HepG2 (cell line): Measurements from ENCODE around the gene AGT. TPM values are rescaled to one million over a fixed set of nuclear protein-coding genes. Genes with fewer than 3 reads are reported as not detected.

Source experiments
- AGO1 ChIP-seq: fragments of 200-400 bp; formaldehyde crosslinking; IDR thresholded peaks from 2 replicates; pipeline ENCODE4 v1.6.1; 2017; ENCODE audit warnings: mild to moderate bottlenecking, low read depth, low read length, moderate library complexity; ENCODE audit not compliant: poor library complexity, severe bottlenecking
- GFI1 ChIP-seq: sonication (generic); formaldehyde crosslinking; IDR thresholded peaks from 2 replicates; pipeline ENCODE4 v1.5.0; 2020; ENCODE audit warnings: missing genetic modification reagents, mild to moderate bottlenecking, borderline replicate concordance
- KDM6A ChIP-seq: IDR thresholded peaks from 2 replicates; pipeline ENCODE4 v1.6.1; 2016; ENCODE audit warnings: low read depth
- MYNN ChIP-seq: sonication (generic); formaldehyde crosslinking; IDR thresholded peaks from 2 replicates; pipeline ENCODE4 v1.4.0; 2020; ENCODE audit warnings: mild to moderate bottlenecking, low read depth, missing genetic modification reagents
- NFKBIZ ChIP-seq: IDR thresholded peaks from 2 replicates; pipeline ENCODE4 v1.6.1; 2018; ENCODE audit warnings: missing genetic modification reagents, missing compliant biosample characterization
- POLR2AphosphoS5 ChIP-seq: IDR thresholded peaks from 2 replicates; pipeline ENCODE4 v1.6.1; 2012; ENCODE audit warnings: low read depth, low read length
- PPARG ChIP-seq: conservative IDR thresholded peaks from 2 replicates; pipeline ENCODE4 v1.6.1; 2016; ENCODE audit warnings: missing biosample characterization, missing genetic modification reagents
- SMC3 ChIP-seq: IDR thresholded peaks from 2 replicates; pipeline ENCODE4 v1.6.1; 2011; ENCODE audit warnings: low read length, improper control_type of control experiment
- SRY ChIP-seq: sonication (generic); formaldehyde crosslinking; IDR thresholded peaks from 2 replicates; pipeline ENCODE4 v1.8.0; 2022; ENCODE audit warnings: mild to moderate bottlenecking, missing genetic modification reagents
- TARDBP ChIP-seq: sonication (generic); formaldehyde crosslinking; IDR thresholded peaks from 2 replicates; pipeline ENCODE4 v1.8.0; 2022; ENCODE audit warnings: mild to moderate bottlenecking, missing genetic modification reagents
- TCF12 ChIP-seq, 2 experiments: fragments of 450-650 bp in 1 of 2; sonication (generic) in 1 of 2; formaldehyde crosslinking in 1 of 2; IDR thresholded peaks; 2 replicates each; pipeline versions ENCODE4 v1.6.1 to v1.8.0; 2017 to 2022; ENCODE audit warnings: antibody characterized with exemption in 1 of 2, mild to moderate bottlenecking in 1 of 2, missing genetic modification reagents in 1 of 2, moderate library complexity in 1 of 2
- ZNF224 ChIP-seq: sonication (generic); formaldehyde crosslinking; IDR thresholded peaks from 2 replicates; pipeline ENCODE4 v1.5.0; 2020; ENCODE audit warnings: mild to moderate bottlenecking, missing genetic modification reagents
- ZNF3 ChIP-seq: IDR thresholded peaks from 2 replicates; pipeline ENCODE4 v1.7.0; 2017; ENCODE audit warnings: inconsistent platforms
- ZNF430 ChIP-seq: sonication (generic); formaldehyde crosslinking; IDR thresholded peaks from 2 replicates; pipeline ENCODE4 v1.9.0; 2021; ENCODE audit warnings: mild to moderate bottlenecking, missing genetic modification reagents
- ZNF777 ChIP-seq: sonication (generic); formaldehyde crosslinking; IDR thresholded peaks from 2 replicates; pipeline ENCODE4 v1.4.0; 2020; ENCODE audit warnings: missing genetic modification reagents
- ZSCAN25 ChIP-seq: sonication (generic); formaldehyde crosslinking; IDR thresholded peaks from 2 replicates; pipeline ENCODE4 v1.8.0; 2022; ENCODE audit warnings: mild to moderate bottlenecking, missing genetic modification reagents
- polyA plus RNA-seq, 8 experiments: library from polyadenylated mRNA; depleted of rRNA in 3 of 8; stranded (reverse) in 7 of 8; unstranded in 1 of 8; fragments of >200 nt; fragmentation: Illumina TruSeq in 4 of 8; extraction: Trizol in 4 of 8; gene quantifications; 2 replicates each; pipeline versions ENCODE4 v1.2.1 to v1.2.3, GENCODE V29; 2011 to 2016; ENCODE audit warnings: low read depth in 4 of 8, missing spikeins in 1 of 8, mixed read lengths in 1 of 8; ENCODE audit not compliant: insufficient read depth in 1 of 8
- total RNA-seq, 5 experiments: library from RNA; depleted of rRNA; stranded (reverse); fragments of >200 nt; fragmentation: Illumina TruSeq; extraction: Trizol; gene quantifications; 2 replicates each; pipeline ENCODE4 v1.2.3, GENCODE V29; 2016; ENCODE audit warnings: low read depth in 1 of 5
- TF ChIP-seq, protein P1 (sequence below): sonication (generic); formaldehyde crosslinking; IDR thresholded peaks from 2 replicates; pipeline ENCODE4 v1.4.0; 2020; ENCODE audit warnings: low read depth, missing genetic modification reagents
- TF ChIP-seq, protein P2 (sequence below): sonication (generic); formaldehyde crosslinking; IDR thresholded peaks from 2 replicates; pipeline ENCODE4 v1.8.0; 2022; ENCODE audit warnings: missing genetic modification reagents, low read depth, mild to moderate bottlenecking, borderline replicate concordance
- TF ChIP-seq, protein P3 (sequence below): conservative IDR thresholded peaks from 2 replicates; pipeline ENCODE4 v1.6.1; 2018; ENCODE audit warnings: missing genetic modification reagents

AGT gene
- total and polyA plus RNA-seq, 2 of the 13 experiments (the other 11 are each of a cell fraction or from before 2014, with no cell fraction given): 892 to 2,071 TPM

DNA sequence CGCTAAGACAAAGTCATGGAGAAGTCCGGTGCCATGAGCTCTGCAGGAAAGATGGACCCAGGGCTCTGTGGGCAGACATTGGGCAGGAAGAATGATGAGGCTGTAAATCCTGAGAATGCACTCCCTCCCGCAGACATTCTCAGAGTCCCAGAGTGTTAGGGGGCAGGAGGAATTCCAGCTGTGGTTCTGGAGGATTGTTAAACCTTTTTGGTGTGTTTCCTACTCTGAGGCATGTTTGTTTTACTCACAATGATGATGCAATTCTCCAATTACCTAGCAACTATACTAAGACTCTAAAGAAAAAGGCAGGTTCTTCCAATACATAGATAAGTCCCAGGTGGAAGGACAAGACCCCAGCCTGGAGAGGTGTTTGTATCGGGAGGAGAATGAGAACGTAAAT lies 30.5 kb upstream of the AGT start (continued):
- TF ChIP-seq GFI1 (CRISPR knock-in tag) (no peak), KDM6A (CRISPR knock-in tag) (no peak), TARDBP (CRISPR knock-in tag) (no peak), TCF12 (IDR thresholded peaks at IDR 0.05) (no peak), TCF12 (CRISPR knock-in tag; IDR thresholded peaks at IDR 0.05) (no peak), ZSCAN25 (CRISPR knock-in tag) (no peak), AGO1 (no peak), ZNF777 (CRISPR knock-in tag) (no peak), SRY (no peak), ZNF224 (CRISPR knock-in tag) (0 out of 2 replicates have a peak, but pooled peaks have one; percentile 44), NFKBIZ (CRISPR knock-in tag) (no peak), ZNF3 (CRISPR knock-in tag) (no peak), MYNN (CRISPR knock-in tag) (no peak), SMC3 (no peak), POLR2AphosphoS5 (no peak), ZNF430 (CRISPR knock-in tag) (no peak), PPARG (CRISPR knock-in tag) (no peak)
- TF ChIP-seq, protein P1, sequence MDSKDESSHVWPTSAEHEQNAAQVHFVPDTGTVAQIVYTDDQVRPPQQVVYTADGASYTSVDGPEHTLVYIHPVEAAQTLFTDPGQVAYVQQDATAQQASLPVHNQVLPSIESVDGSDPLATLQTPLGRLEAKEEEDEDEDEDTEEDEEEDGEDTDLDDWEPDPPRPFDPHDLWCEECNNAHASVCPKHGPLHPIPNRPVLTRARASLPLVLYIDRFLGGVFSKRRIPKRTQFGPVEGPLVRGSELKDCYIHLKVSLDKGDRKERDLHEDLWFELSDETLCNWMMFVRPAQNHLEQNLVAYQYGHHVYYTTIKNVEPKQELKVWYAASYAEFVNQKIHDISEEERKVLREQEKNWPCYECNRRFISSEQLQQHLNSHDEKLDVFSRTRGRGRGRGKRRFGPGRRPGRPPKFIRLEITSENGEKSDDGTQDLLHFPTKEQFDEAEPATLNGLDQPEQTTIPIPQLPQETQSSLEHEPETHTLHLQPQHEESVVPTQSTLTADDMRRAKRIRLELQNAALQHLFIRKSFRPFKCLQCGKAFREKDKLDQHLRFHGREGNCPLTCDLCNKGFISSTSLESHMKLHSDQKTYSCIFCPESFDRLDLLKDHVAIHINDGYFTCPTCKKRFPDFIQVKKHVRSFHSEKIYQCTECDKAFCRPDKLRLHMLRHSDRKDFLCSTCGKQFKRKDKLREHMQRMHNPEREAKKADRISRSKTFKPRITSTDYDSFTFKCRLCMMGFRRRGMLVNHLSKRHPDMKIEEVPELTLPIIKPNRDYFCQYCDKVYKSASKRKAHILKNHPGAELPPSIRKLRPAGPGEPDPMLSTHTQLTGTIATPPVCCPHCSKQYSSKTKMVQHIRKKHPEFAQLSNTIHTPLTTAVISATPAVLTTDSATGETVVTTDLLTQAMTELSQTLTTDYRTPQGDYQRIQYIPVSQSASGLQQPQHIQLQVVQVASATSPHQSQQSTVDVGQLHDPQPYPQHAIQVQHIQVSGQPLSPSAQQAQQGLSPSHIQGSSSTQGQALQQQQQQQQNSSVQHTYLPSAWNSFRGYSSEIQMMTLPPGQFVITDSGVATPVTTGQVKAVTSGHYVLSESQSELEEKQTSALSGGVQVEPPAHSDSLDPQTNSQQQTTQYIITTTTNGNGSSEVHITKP (CRISPR knock-in tag): no peak
- TF ChIP-seq, protein P2, sequence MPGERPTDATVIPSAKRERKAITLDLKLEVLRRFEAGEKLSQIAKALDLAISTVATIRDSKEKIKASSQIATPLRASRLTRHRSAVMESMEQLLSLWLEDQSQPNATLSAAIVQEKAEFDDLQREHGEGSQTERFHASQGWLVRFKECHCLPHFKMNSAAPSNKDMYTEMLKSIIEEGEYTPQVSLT (CRISPR knock-in tag): no peak
- TF ChIP-seq, protein P3, sequence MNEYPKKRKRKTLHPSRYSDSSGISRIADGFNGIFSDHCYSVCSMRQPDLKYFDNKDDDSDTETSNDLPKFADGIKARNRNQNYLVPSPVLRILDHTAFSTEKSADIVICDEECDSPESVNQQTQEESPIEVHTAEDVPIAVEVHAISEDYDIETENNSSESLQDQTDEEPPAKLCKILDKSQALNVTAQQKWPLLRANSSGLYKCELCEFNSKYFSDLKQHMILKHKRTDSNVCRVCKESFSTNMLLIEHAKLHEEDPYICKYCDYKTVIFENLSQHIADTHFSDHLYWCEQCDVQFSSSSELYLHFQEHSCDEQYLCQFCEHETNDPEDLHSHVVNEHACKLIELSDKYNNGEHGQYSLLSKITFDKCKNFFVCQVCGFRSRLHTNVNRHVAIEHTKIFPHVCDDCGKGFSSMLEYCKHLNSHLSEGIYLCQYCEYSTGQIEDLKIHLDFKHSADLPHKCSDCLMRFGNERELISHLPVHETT (CRISPR knock-in tag): no peak
